Neuronal stem cell (in vitro differentiated cells): Measurements from ENCODE around the gene ARPC4.
"Not testable (repeated sequence)": the region's sequence is repeated elsewhere in the genome, so short reads cannot be mapped to it uniquely, and the experiment has no call there.

Experiments
- DNase-seq: peaks from one replicate; pipeline ENCODE4 v3.0.0-alpha.2; 2013; ENCODE audit warnings: low spot score
- H2AFZ ChIP-seq: one replicate; pipeline ENCODE4 v1.6.1; 2013; ENCODE audit warnings: mild to moderate bottlenecking, low read length, inconsistent platforms
- H2AK5ac ChIP-seq: 2 replicates; pipeline ENCODE4 v1.6.1; 2013; ENCODE audit warnings: low read depth, mild to moderate bottlenecking, inconsistent platforms, low read length, moderate library complexity, mixed read lengths
- H2BK120ac ChIP-seq: 2 replicates; pipeline ENCODE4 v1.6.1; 2013; ENCODE audit warnings: low read depth, mild to moderate bottlenecking, inconsistent platforms, low read length, moderate library complexity, mixed read lengths
- H2BK12ac ChIP-seq: one replicate; pipeline ENCODE4 v1.6.1; 2013; ENCODE audit warnings: low read length, inconsistent platforms
- H2BK15ac ChIP-seq: 2 replicates; pipeline ENCODE4 v1.6.1; 2013; ENCODE audit warnings: mild to moderate bottlenecking, low read length, inconsistent platforms, mixed read lengths
- H2BK5ac ChIP-seq: one replicate; pipeline ENCODE4 v1.6.1; 2013; ENCODE audit warnings: inconsistent platforms, mild to moderate bottlenecking, low read length, moderate library complexity
- H3K14ac ChIP-seq: one replicate; pipeline ENCODE4 v1.6.1; 2013; ENCODE audit warnings: low read length, inconsistent platforms
- H3K18ac ChIP-seq: 2 replicates; pipeline ENCODE4 v1.6.1; 2013; ENCODE audit warnings: low read length, inconsistent platforms
- H3K23ac ChIP-seq: 2 replicates; pipeline ENCODE4 v1.6.1; 2013; ENCODE audit warnings: low read depth, mild to moderate bottlenecking, mixed read lengths, low read length, inconsistent platforms; ENCODE audit not compliant: poor library complexity
- H3K27ac ChIP-seq: replicated peaks from 3 replicates; pipeline ENCODE4 v1.5.1; 2013; ENCODE audit warnings: low read length, inconsistent platforms
- H3K27me3 ChIP-seq, 3 experiments: 2 replicates each; pipeline ENCODE4 v1.6.1; 2013; ENCODE audit warnings: low read length in 3 of 3, mild to moderate bottlenecking in 2 of 3, inconsistent platforms in 1 of 3, low read depth in 1 of 3, mixed read lengths in 1 of 3, moderate library complexity in 1 of 3; ENCODE audit not compliant: control insufficient read depth in 3 of 3, insufficient read depth in 3 of 3
- H3K36me3 ChIP-seq, 2 donors: replicated peaks in 1 of 2; 2 replicates each; pipeline ENCODE4 v1.6.1; 2013; ENCODE audit warnings: low read length in 2 of 2; ENCODE audit not compliant: control insufficient read depth in 2 of 2, insufficient read depth in 2 of 2
- H3K4ac ChIP-seq: 2 replicates; pipeline ENCODE4 v1.6.1; 2013; ENCODE audit warnings: inconsistent platforms, mild to moderate bottlenecking, low read length, moderate library complexity
- H3K4me1 ChIP-seq, 2 donors: 1 replicate in 1 of 2; 2 replicates in 1 of 2; pipeline ENCODE4 v1.6.1; 2013; ENCODE audit warnings: low read length in 2 of 2, low read depth in 1 of 2; ENCODE audit not compliant: control insufficient read depth in 2 of 2, insufficient read depth in 1 of 2
- H3K4me2 ChIP-seq: one replicate; pipeline ENCODE4 v1.6.1; 2013; ENCODE audit warnings: mild to moderate bottlenecking, low read length, inconsistent platforms; ENCODE audit not compliant: insufficient read depth, poor library complexity, severe bottlenecking
- H3K4me3 ChIP-seq, 2 donors: 2 replicates each; pipeline ENCODE4 v1.5.1; 2013; ENCODE audit warnings: low read length in 2 of 2, mild to moderate bottlenecking in 2 of 2, inconsistent platforms in 1 of 2, moderate library complexity in 1 of 2
- H3K79me1 ChIP-seq: one replicate; pipeline ENCODE4 v1.6.1; 2013; ENCODE audit warnings: low read depth, mild to moderate bottlenecking, inconsistent platforms, low read length, moderate library complexity
- H3K9ac ChIP-seq: one replicate; pipeline ENCODE4 v1.6.1; 2013; ENCODE audit warnings: mild to moderate bottlenecking, low read depth, low read length, inconsistent platforms; ENCODE audit not compliant: poor library complexity
- H3K9me3 ChIP-seq, 2 donors: replicated peaks in 1 of 2; 2 replicates each; pipeline versions ENCODE3 to v1.6.1; 2013; ENCODE audit warnings: low read length in 2 of 2, mild to moderate bottlenecking in 2 of 2, inconsistent platforms in 1 of 2, low read depth in 1 of 2, mixed read lengths in 1 of 2, moderate library complexity in 1 of 2; ENCODE audit not compliant: control insufficient read depth in 2 of 2, insufficient read depth in 1 of 2
- H4K8ac ChIP-seq: one replicate; pipeline ENCODE4 v1.6.1; 2013; ENCODE audit warnings: low read depth, mild to moderate bottlenecking, inconsistent platforms, low read length, moderate library complexity
- H4K91ac ChIP-seq: one replicate; pipeline ENCODE4 v1.6.1; 2013; ENCODE audit warnings: low read length, low read depth, mild to moderate bottlenecking, inconsistent platforms; ENCODE audit not compliant: poor library complexity
- WGBS, 2 donors: extraction: QIAGEN DNeasy Blood & Tissue Kit; methylation state at CpG; one replicate each; pipeline ENCODE4 v1.1.7; 2013; ENCODE audit warnings: missing lambda C conversion rate in 2 of 2, mixed read lengths in 1 of 2; ENCODE audit not compliant: insufficient read length in 2 of 2, insufficient replicate concordance in 1 of 2; ENCODE audit errors: extremely low coverage in 2 of 2; 5-methylcytosine and 5-hydroxymethylcytosine counted together

The ARPC4 gene

DNA sequence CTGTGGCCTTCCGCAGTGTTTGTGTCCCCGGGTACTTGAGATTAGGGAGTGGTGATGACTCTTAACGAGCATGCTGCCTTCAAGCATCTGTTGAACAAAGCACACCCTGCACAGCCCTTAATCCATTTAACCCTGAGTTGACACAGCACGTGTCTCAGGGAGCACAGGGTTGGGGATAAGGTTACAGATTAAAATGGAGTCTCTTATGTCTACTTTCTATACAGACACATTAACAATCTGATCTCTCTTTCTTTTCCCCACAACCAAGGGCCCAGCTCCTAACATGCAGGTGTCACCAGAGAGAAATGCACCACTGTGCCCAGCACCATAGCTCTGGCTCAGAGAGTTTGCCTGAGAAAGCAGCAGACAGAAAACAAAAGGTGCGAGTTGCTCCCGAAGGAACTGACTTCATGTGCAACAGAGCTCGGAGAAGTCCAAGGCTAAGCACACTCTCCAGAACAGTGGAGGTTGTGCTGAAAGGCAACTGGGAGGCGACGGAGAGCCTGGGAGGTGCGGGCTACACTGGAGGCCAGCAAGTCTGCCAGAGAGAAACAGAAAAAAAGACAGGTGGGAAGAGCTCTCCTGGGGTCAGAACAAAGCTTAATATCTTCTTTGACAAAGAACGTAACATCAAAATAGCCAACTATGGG, 61.5 kb downstream of the ARPC4 start:
- H3K18ac ChIP-seq, H3K36me3 ChIP-seq, H3K79me1 ChIP-seq, H3K9ac ChIP-seq, H3K4me1 ChIP-seq, H3K4me3 ChIP-seq, H2BK12ac ChIP-seq, H3K23ac ChIP-seq, H4K8ac ChIP-seq, H3K14ac ChIP-seq, H4K91ac ChIP-seq, H2BK15ac ChIP-seq, H3K9me3 ChIP-seq, H3K4ac ChIP-seq, H3K27ac ChIP-seq, H2BK120ac ChIP-seq, H2AFZ ChIP-seq, H3K4me2 ChIP-seq, H2AK5ac ChIP-seq, H2BK5ac ChIP-seq: not testable (repeated sequence)
- DNase-seq: peak; percentile 36
- no CpG with 5 or more reads among the region's 11 CpGs for WGBS, 2 donors
- H3K27me3 ChIP-seq: peaks cover 0 to 15% (median 6%) of the 10 kb centered on the region in 3 experiments

GRCh38 chr3:9855594-9855993, 62.7 kb downstream of the ARPC4 start:
- Histone ChIP-seq H3K79me1 (no peaks in the 10 kb centered on the region), H4K91ac (no peak overlapping the region), H2BK120ac (no peak overlapping the region), H3K4me3 (no peak overlapping the region), H2AFZ (no peak overlapping the region), H3K4me1 (peaks cover 0 to 5% of the 10 kb centered on the region in 2 donors), H3K9me3 (no peaks in the 10 kb centered on the region), H3K9ac (no peak overlapping the region), H3K14ac (no peak overlapping the region), H2BK15ac (no peak overlapping the region), H2BK12ac (no peak overlapping the region), H3K4me2 (no peak overlapping the region), H2BK5ac (no peak overlapping the region), H3K27me3 (peaks cover 0 to 11% (median 6%) of the 10 kb centered on the region in 3 experiments), H3K36me3 (no peaks in the 10 kb centered on the region), H3K4ac (no peak overlapping the region), H4K8ac (no peak overlapping the region), H3K18ac (no peak overlapping the region), H3K23ac (no peak overlapping the region), H3K27ac (no peak overlapping the region), H2AK5ac (no peak overlapping the region)
- WGBS, 2 donors: no CpG with 5 or more reads among the region's 3 CpGs
- no peak for DNase-seq
